Panc1 (cell line): ENCODE results near the gene ATP6V1E1.

Experiments
- CTCF ChIP-seq: fragments of 450-650 bp; IDR thresholded peaks from 2 replicates; pipeline ENCODE4 v1.5.1; 2017; ENCODE audit warnings: mild to moderate bottlenecking
- POLR2AphosphoS5 ChIP-seq: IDR thresholded peaks from 2 replicates; pipeline ENCODE4 v1.6.1; 2012; ENCODE audit warnings: mild to moderate bottlenecking, low read depth, low read length, moderate library complexity

- TF ChIP-seq CTCF (no peak), POLR2AphosphoS5 (no peak)
These were observed 1.1 kb upstream of the ATP6V1E1 start for GRCh38 chr22:17629641-17630040.
